BLaER1 treated with 17β-estradiol and CSF1 and Interleukin-3, amounts not matched to agents 10 nM and 100 nM (cell line): ENCODE data around the gene UBXN11.

ENCODE experiments used
- H3K27ac ChIP-seq, 11 experiments: shearing (Covaris generic); formaldehyde crosslinking; 2 replicates each; pipeline ENCODE4 v1.8.1; 2022
- H3K27me3 ChIP-seq, 11 experiments: shearing (Covaris generic); formaldehyde crosslinking; 2 replicates each; pipeline ENCODE4 v1.8.1; 2022
- H3K36me3 ChIP-seq, 11 experiments: shearing (Covaris generic); formaldehyde crosslinking; 2 replicates each; pipeline ENCODE4 v1.8.1; 2022
- H3K4me1 ChIP-seq, 10 experiments: shearing (Covaris generic); formaldehyde crosslinking; 2 replicates each; pipeline ENCODE4 v1.8.1; 2022
- H3K4me2 ChIP-seq, 11 experiments: shearing (Covaris generic); formaldehyde crosslinking; 2 replicates each; pipeline ENCODE4 v1.8.1; 2022
- H3K4me3 ChIP-seq, 10 experiments: shearing (Covaris generic); formaldehyde crosslinking; 2 replicates each; pipeline ENCODE4 v1.8.1; 2022
- H3K9ac ChIP-seq, 11 experiments: shearing (Covaris generic); formaldehyde crosslinking; 2 replicates each; pipeline ENCODE4 v1.8.1; 2022
- H3K9me3 ChIP-seq, 11 experiments: shearing (Covaris generic); formaldehyde crosslinking; replicated peaks in 1 of 11; 2 replicates each; pipeline ENCODE4 v1.8.1; 2022
- H4K20me1 ChIP-seq, 11 experiments: shearing (Covaris generic); formaldehyde crosslinking; 2 replicates each; pipeline ENCODE4 v1.8.1; 2022
- Cebpa-rat ChIP-seq, 11 experiments: shearing (Covaris generic); IDR thresholded peaks; 2 replicates each; pipeline ENCODE4 v1.8.1; 2022

Gene UBXN11

DNA sequence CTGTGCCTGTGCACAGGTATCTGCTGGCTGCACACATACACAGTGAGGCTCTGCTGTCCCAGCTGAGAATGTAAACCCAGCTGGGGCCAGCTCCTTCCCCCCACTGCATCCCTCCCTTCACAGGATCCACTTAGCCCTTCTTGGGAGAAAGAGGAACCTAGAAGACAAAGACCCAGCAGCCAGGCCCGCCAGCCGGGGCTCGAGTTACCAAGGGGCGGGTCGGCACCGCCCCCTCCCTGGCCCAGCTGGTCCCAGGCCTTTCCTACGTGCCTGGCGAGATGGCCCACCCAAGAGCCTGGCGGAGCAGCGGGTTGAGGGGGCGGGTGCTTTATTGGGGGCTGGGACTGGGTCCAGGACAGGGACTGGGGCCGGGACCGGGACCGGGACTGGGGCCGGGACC lies 24.5 kb downstream of the UBXN11 start:
- Histone ChIP-seq H3K36me3 (peaks cover 34 to 63% (median 51%) of the 10 kb centered on the region in 11 experiments), H3K4me3 (peak overlapping the region; percentile 84 to 96 (median 90); a peak in 19 of 20 replicates), H3K27ac (peak overlapping the region in 10 of 11 experiments; percentile 88 to 99 (median 95); a peak in 20 of 22 replicates), H3K4me1 (peaks cover 85 to 93% (median 89%) of the 10 kb centered on the region in 10 experiments), H3K4me2 (peak overlapping the region; percentile 94 to 100 (median 98)), H4K20me1 (peaks cover 6 to 48% (median 30%) of the 10 kb centered on the region in 11 experiments; a peak in 17 of 22 replicates), H3K9ac (peak overlapping the region; percentile 89 to 99 (median 97); a peak in 21 of 22 replicates), H3K27me3 (no peaks in the 10 kb centered on the region), H3K9me3 (no peaks in the 10 kb centered on the region)
- no peak for TF ChIP-seq Cebpa-rat (IDR thresholded peaks at IDR 0.05)

DNA sequence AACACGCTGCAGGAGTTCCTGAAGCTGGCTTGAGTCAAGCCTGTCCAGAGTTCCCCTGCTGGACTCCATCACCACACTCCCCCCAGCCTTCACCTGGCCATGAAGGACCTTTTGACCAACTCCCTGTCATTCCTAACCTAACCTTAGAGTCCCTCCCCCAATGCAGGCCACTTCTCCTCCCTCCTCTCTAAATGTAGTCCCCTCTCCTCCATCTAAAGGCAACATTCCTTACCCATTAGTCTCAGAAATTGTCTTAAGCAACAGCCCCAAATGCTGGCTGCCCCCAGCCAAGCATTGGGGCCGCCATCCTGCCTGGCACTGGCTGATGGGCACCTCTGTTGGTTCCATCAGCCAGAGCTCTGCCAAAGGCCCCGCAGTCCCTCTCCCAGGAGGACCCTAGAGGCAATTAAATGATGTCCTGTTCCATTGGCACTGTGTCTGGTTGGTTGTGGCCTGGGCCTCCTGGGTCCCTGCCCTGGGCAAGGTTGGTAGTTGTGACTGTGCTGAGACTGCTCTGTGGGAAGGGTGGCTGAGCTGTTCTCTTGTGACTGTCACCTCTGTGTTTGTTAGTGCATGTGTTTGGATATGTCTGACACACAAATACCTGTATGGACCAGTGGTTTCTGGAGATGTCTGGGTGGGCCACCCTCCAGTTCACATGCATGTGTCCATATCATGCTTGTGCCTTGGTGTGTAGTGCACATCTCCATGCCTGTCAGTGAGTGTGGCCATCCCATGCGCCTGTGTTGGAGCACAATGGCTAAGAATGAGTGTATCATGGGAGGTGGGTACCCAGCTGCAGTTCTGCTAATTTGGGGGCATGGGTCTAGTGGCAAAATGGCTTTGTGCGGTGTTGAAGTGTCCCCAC lies 25.1 kb downstream of the UBXN11 start:
- TF ChIP-seq Cebpa-rat (IDR thresholded peaks at IDR 0.05), result no peak
- Histone ChIP-seq H4K20me1 (peaks cover 6 to 48% (median 30%) of the 10 kb centered on the region in 11 experiments; a peak in 17 of 22 replicates), H3K27ac (peak overlapping the region in 10 of 11 experiments; percentile 88 to 99 (median 95); a peak in 20 of 22 replicates), H3K4me3 (peak overlapping the region; percentile 84 to 96 (median 90)), H3K9ac (peak overlapping the region; percentile 89 to 99 (median 97)), H3K27me3 (no peaks in the 10 kb centered on the region), H3K9me3 (no peaks in the 10 kb centered on the region), H3K4me2 (peak overlapping the region; percentile 94 to 100 (median 98)), H3K36me3 (peaks cover 34 to 68% (median 57%) of the 10 kb centered on the region in 11 experiments), H3K4me1 (peaks cover 85 to 93% (median 89%) of the 10 kb centered on the region in 10 experiments)

DNA sequence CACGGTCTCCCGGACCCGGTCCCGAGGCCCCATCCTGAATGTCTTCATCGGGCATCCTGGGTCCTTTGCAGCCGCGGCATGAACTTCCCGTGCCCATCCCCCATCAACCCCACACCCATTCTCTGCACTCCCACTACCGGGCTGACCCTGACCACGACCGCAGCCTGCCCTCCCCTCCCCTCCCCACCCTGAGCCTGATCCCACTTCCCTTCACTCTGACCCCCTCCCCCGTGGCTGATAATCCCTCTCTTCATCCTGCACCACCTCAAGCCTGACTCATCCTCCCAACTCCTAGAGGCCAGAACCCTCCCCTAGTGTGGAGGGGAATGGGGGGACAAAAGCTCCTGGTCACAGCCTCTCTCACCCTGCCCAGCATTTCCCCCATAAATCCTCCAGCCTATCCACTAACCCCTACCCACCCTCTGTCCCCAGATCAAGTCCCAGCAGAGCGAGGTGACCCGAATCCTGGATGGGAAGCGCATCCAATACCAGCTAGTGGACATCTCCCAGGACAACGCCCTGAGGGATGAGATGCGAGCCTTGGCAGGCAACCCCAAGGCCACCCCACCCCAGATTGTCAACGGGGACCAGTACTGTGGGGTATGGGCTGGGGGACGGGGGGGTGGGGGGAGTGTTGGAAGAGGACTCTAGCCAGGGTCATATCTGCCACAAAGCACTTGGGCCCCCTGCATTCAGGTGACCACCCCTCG lies 25.9 kb downstream of the UBXN11 start:
- peaks cover 85 to 93% (median 89%) of the 10 kb centered on the region in 10 experiments for H3K4me1 ChIP-seq
- H3K36me3 ChIP-seq, result peaks cover 34 to 64% (median 53%) of the 10 kb centered on the region in 11 experiments
- no peaks in the 10 kb centered on the region for H3K27me3 ChIP-seq
- peak overlapping the region; percentile 89 to 99 (median 97) for H3K9ac ChIP-seq
- peak overlapping the region; percentile 72 to 99 (median 95) for H3K27ac ChIP-seq
- H3K4me2 ChIP-seq, result peak overlapping the region; percentile 94 to 100 (median 98)
- peak overlapping the region; percentile 84 to 96 (median 90) for H3K4me3 ChIP-seq
- no peaks in the 10 kb centered on the region for H3K9me3 ChIP-seq
- H4K20me1 ChIP-seq, result peaks cover 6 to 48% (median 30%) of the 10 kb centered on the region in 11 experiments; a peak in 17 of 22 replicates
- no peak for TF ChIP-seq Cebpa-rat (IDR thresholded peaks at IDR 0.05)

GRCh38 chr1:26279456-26280332 lies 26.7 kb downstream of the UBXN11 start, which contains the start of gene SH3BGRL3:
Gene SH3BGRL3, plus strand, starts transcription at chr1:26280086. Its CDS starts 70 bp downstream, at chr1:26280156.
- Histone ChIP-seq H4K20me1 (peaks cover 6 to 48% (median 30%) of the 10 kb centered on the region in 11 experiments; a peak in 17 of 22 replicates), H3K4me1 (peaks cover 85 to 93% (median 89%) of the 10 kb centered on the region in 10 experiments), H3K27ac (peak within 1 kb of the TSS; percentile 72 to 99 (median 95)), H3K9me3 (no peaks in the 10 kb centered on the region), H3K4me2 (peak within 1 kb of the TSS; percentile 94 to 100 (median 98)), H3K36me3 (peaks cover 34 to 70% (median 59%) of the 10 kb centered on the region in 11 experiments), H3K9ac (peak within 1 kb of the TSS; percentile 89 to 99 (median 97)), H3K4me3 (peak within 1 kb of the TSS; percentile 84 to 96 (median 90)), H3K27me3 (no peaks in the 10 kb centered on the region)
- no peak for TF ChIP-seq Cebpa-rat (IDR thresholded peaks at IDR 0.05)

DNA sequence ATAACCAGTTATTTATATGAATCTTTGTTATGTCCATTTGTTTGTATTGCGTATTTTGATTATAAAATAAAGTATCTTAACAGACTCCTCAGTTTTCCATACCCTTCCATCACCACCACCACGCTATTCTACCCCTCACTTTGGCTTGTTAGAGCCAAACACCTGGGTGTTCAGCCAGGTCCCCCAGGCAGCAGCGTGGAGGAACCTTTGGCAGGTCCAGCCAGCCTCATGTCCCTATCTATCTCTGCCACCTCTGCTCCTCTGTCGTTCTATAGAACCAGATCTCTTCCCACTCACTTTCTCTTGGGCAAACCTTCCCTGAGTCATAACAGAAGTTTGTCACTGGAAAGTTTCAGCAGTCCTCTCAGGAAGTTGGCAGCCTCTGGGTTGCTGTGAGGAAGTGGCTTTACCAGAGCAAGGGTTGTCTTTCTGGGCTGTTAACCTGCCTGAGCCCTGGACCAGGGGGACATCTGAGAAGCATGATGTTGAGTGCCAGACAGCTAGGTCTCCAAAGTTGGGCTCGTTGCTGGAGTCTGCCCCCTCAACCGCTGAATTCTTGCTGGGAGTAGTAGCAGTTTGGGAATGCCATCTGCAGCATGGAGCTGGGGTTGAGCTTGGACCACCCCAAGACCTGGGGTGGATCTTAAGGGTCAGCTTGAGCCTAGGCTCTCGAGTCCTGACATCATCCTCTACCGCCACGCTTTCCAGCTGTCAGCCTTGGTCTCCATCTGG lies 27.5 kb downstream of the UBXN11 start:
- 0 out of 22 replicates have a peak, but pooled peaks of 1 of the 11 experiments have one; percentile 20 for TF ChIP-seq Cebpa-rat (IDR thresholded peaks at IDR 0.05)
- peak overlapping the region; percentile 84 to 96 (median 90) for H3K4me3 ChIP-seq
- H3K27ac ChIP-seq, result peak overlapping the region; percentile 72 to 99 (median 95)
- H3K4me2 ChIP-seq, result peak overlapping the region; percentile 94 to 100 (median 98)
- H3K4me1 ChIP-seq, result peaks cover 81 to 90% (median 87%) of the 10 kb centered on the region in 10 experiments
- no peaks in the 10 kb centered on the region for H3K27me3 ChIP-seq
- H4K20me1 ChIP-seq, result peaks cover 6 to 40% (median 26%) of the 10 kb centered on the region in 11 experiments; a peak in 17 of 22 replicates
- peak overlapping the region; percentile 89 to 99 (median 97) for H3K9ac ChIP-seq
- no peaks in the 10 kb centered on the region for H3K9me3 ChIP-seq
- H3K36me3 ChIP-seq, result peaks cover 28 to 73% (median 61%) of the 10 kb centered on the region in 11 experiments

- H3K4me1 ChIP-seq, result peaks cover 75 to 86% (median 81%) of the 10 kb centered on the region in 10 experiments
- peak overlapping the region; percentile 94 to 100 (median 98) for H3K4me2 ChIP-seq
- peak overlapping the region in 6 of 10 experiments; percentile 84 to 92 (median 88); a peak in 11 of 20 replicates for H3K4me3 ChIP-seq
- H3K27ac ChIP-seq, result peak overlapping the region; percentile 72 to 99 (median 95)
- H4K20me1 ChIP-seq, result peaks cover 6 to 34% (median 25%) of the 10 kb centered on the region in 11 experiments; a peak in 17 of 22 replicates
- TF ChIP-seq Cebpa-rat (IDR thresholded peaks at IDR 0.05), result no peak
- H3K36me3 ChIP-seq, result peaks cover 22 to 73% (median 62%) of the 10 kb centered on the region in 11 experiments
- H3K27me3 ChIP-seq, result no peaks in the 10 kb centered on the region
- peak overlapping the region; percentile 72 to 99 (median 97) for H3K9ac ChIP-seq
- no peaks in the 10 kb centered on the region for H3K9me3 ChIP-seq
Measured at GRCh38 chr1:26278303-26278702, 28.1 kb downstream of the UBXN11 start.

DNA sequence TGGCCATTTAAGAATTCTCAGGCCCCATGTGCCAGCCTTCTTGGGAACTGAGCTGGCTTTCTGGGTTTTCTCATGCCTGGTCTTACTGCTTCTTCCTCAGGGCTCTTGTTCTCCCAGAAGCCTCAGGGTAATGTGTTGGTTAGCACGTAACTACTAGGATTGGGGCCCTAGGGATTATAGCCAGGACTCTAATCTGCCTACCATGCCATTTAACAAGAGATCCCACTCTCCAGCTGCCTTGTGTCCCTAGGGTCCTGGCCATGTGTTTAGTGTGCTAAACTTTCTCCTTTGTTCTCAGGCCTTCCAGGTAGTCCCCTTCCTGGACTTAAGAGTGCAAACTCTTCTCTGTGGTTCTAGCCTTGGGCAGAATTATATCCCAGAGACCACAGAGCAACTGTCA lies 28.7 kb downstream of the UBXN11 start:
- Histone ChIP-seq H3K27me3 (no peaks in the 10 kb centered on the region), H3K36me3 (peaks cover 17 to 73% (median 62%) of the 10 kb centered on the region in 11 experiments), H3K27ac (peak overlapping the region; percentile 72 to 99 (median 95)), H3K4me3 (peak overlapping the region in 3 of 10 experiments; percentile 11 to 85 (median 84); a peak in 4 of 20 replicates), H3K9ac (peak overlapping the region; percentile 72 to 99 (median 97)), H3K4me1 (peaks cover 69 to 86% (median 77%) of the 10 kb centered on the region in 10 experiments), H3K4me2 (peak overlapping the region; percentile 94 to 100 (median 98)), H4K20me1 (peaks cover 6 to 28% (median 19%) of the 10 kb centered on the region in 11 experiments; a peak in 17 of 22 replicates), H3K9me3 (no peaks in the 10 kb centered on the region)
- TF ChIP-seq Cebpa-rat (IDR thresholded peaks at IDR 0.05), result no peak
